Tibial nerve (tissue), 4 donors: ENCODE data around the gene KANK3. TPM values are rescaled to one million over a fixed set of nuclear protein-coding genes. Genes with fewer than 3 reads are reported as not detected.
A peak's percentile ranks its signal among the peaks of the same experiment; 100 is the strongest.
"Not testable (repeated sequence)": the region's sequence is repeated elsewhere in the genome, so short reads cannot be mapped to it uniquely, and the experiment has no call there.

Source experiments
- DNase-seq, 2 donors: peaks; one replicate each; pipeline ENCODE4 v3.0.0-alpha.2; 2019; ENCODE audit warnings: low spot score in 2 of 2
- H3K27ac ChIP-seq, 4 donors: fragments of 200-600 bp; sonication (generic) in 3 of 4; one replicate each; pipeline ENCODE4 v1.5.1; 2017 to 2019; ENCODE audit warnings: mild to moderate bottlenecking in 1 of 4
- H3K27me3 ChIP-seq, 2 donors: fragments of 200-600 bp; sonication (generic) in 1 of 2; one replicate each; pipeline versions ENCODE4 v1.5.1 to v1.6.0; 2017 to 2019
- H3K36me3 ChIP-seq, 3 donors: fragments of 200-600 bp; sonication (generic); one replicate each; pipeline ENCODE4 v1.5.1; 2018 to 2019
- H3K4me1 ChIP-seq, 4 donors: fragments of 200-600 bp; sonication (generic) in 3 of 4; one replicate each; pipeline ENCODE4 v1.5.1; 2017 to 2019
- H3K4me3 ChIP-seq, 4 donors: fragments of 200-600 bp; sonication (generic) in 3 of 4; one replicate each; pipeline ENCODE4 v1.5.1; 2017 to 2019; ENCODE audit warnings: mild to moderate bottlenecking in 1 of 4, moderate library complexity in 1 of 4
- H3K9me3 ChIP-seq, 4 donors: fragments of 200-600 bp; sonication (generic) in 3 of 4; one replicate each; pipeline ENCODE4 v1.5.1; 2017 to 2019
- CTCF ChIP-seq, 5 experiments: fragments of 200-600 bp in 3 of 5; fragments of 450-650 bp in 2 of 5; sonication (generic) in 3 of 5; IDR thresholded peaks; one replicate each; pipeline ENCODE4 v1.5.1; 2016 to 2019; ENCODE audit warnings: antibody characterized with exemption in 5 of 5, mild to moderate bottlenecking in 3 of 5, moderate library complexity in 2 of 5
- EP300 ChIP-seq, 2 donors: sonication (generic); formaldehyde crosslinking; IDR thresholded peaks; one replicate each; pipeline ENCODE4 v1.6.1; 2017; ENCODE audit warnings: antibody characterized with exemption in 2 of 2, mild to moderate bottlenecking in 1 of 2
- POLR2A ChIP-seq, 2 donors: fragments of 450-650 bp; IDR thresholded peaks; one replicate each; pipeline ENCODE4 v1.6.1; 2017; ENCODE audit warnings: antibody characterized with exemption in 2 of 2, mild to moderate bottlenecking in 2 of 2, moderate library complexity in 2 of 2
- WGBS, 2 donors: methylation state at CpG; one replicate each; pipeline ENCODE4 v1.1.5; 2018; 5-methylcytosine and 5-hydroxymethylcytosine counted together
- total RNA-seq, 4 donors: library from RNA; depleted of rRNA; stranded (reverse); fragments of >200 nt; gene quantifications; one replicate each; pipeline ENCODE4 v1.1.0, GENCODE V29; 2016

KANK3 gene
- total RNA-seq, 4 donors from 2014 or later, result 13.8 to 34.8 (median 20.1) TPM

DNA sequence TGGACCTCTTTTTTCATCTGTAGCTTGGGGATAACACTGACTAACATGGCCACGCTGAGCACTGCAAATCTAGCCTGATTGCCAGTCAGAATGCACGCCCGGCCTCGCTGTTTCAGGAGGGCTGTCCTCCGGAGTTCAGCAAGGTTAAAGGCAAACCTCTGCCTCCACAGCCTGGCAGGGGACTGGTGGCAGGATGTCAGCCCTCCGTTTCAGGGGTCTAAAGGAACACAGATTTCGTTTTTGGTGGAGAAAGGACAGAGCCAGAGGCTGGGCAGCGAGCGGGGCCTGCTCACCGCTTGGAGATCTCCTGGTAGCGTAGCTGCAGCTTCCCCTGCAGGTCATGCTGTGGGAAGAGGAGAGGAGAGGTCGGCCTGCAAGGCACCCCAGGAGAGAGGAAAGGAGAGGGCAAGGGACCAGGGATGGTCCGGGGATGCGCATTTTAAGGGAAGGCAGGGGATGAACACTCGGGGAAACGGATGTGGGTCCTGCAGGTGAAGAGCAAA lies 22.4 kb downstream of the KANK3 start:
- 0 to 3% methylated on average over 16 of the region's 16 CpGs for WGBS, 2 donors
- no peak for TF ChIP-seq EP300 (IDR thresholded peaks at IDR 0.05)
- no peak for TF ChIP-seq POLR2A (IDR thresholded peaks at IDR 0.05)
- TF ChIP-seq CTCF (IDR thresholded peaks at IDR 0.05), result no peak
- Histone ChIP-seq H3K4me1 (peaks cover 0 to 52% (median 21%) of the 10 kb centered on the region in 4 donors), H3K4me3 (peak overlapping the region; percentile 80 to 95 (median 88)), H3K27ac (peak overlapping the region; percentile 86 to 96 (median 94)), H3K27me3 (no peaks in the 10 kb centered on the region), H3K36me3 (peaks cover 0 to 50% (median 0%) of the 10 kb centered on the region in 3 donors), H3K9me3 (no peaks in the 10 kb centered on the region)
- DNase-seq, result no peak

DNA sequence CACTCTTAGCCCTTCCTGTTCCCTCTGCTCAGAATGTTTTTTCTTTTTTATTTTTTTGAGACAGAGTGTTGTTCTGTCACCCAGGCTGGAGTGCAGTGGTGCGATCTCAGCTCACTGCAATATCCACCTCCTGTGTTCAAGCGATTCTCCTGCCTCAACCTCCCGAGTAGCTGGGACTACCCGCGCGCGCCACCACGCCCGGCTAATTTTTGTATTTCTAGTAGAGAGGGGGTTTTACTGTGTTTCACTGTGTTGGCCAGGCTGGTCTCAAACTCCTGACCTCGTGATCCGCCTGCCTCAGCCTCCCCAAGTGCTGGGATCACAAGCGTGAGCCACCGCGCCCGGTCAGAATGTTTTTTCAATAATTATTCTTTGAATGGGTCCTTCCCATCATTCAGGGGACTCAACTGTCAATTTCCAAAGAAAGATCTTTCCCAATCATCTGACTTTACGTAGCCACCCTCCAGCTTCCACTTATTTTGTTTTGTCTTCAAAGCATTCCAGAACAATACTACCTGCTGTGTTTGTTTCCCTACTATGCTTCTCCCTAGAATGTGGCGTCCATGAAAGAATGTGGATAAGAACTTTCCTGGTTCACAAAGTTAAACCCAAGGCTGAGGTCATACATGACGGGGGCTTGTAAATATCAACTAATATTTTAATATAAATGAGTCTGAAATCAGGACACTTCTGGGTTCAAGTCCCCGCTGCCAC lies 23.1 kb downstream of the KANK3 start:
- WGBS, 2 donors, result 83 to 86% methylated on average over 19 of the region's 19 CpGs
- Histone ChIP-seq H3K27me3 (no peaks in the 10 kb centered on the region), H3K9me3 (no peaks in the 10 kb centered on the region), H3K36me3 (peaks cover 0 to 56% (median 6%) of the 10 kb centered on the region in 3 donors), H3K4me1 (peaks cover 0 to 51% (median 21%) of the 10 kb centered on the region in 4 donors), H3K27ac (peak overlapping the region; percentile 86 to 96 (median 94)), H3K4me3 (peak overlapping the region; percentile 80 to 95 (median 88))
- TF ChIP-seq POLR2A (IDR thresholded peaks at IDR 0.05), result no peak
- no peak for TF ChIP-seq CTCF (IDR thresholded peaks at IDR 0.05)
- TF ChIP-seq EP300 (IDR thresholded peaks at IDR 0.05), result no peak
- DNase-seq, result no peak

DNA sequence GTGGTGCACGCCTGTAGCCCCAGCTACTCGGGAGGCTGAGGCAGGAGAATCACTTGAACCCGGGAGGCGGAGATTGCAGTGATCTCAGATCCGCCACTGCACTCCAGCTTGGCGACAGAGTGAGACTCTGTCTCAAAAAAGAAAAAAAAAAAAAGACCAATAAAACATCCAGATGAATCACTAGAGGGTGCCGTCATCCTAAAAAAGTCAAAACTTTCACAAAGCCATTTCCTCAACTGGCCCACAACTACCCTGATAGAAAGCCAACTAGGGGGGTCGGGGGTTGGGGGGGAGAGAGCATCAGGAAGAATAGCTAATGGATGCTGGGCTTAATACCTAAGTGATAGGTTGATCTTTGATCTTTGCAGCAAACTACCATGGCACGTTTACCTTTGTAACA lies 24.2 kb downstream of the KANK3 start:
- Histone ChIP-seq H3K4me1 (peaks cover 0 to 40% (median 21%) of the 10 kb centered on the region in 4 donors), H3K36me3 (peaks cover 0 to 56% (median 7%) of the 10 kb centered on the region in 3 donors)
- WGBS, 2 donors, result 74 to 75% methylated on average over 9 of the region's 9 CpGs
- not testable (repeated sequence) for H3K27ac ChIP-seq, H3K4me3 ChIP-seq, H3K9me3 ChIP-seq, H3K27me3 ChIP-seq, DNase-seq

DNA sequence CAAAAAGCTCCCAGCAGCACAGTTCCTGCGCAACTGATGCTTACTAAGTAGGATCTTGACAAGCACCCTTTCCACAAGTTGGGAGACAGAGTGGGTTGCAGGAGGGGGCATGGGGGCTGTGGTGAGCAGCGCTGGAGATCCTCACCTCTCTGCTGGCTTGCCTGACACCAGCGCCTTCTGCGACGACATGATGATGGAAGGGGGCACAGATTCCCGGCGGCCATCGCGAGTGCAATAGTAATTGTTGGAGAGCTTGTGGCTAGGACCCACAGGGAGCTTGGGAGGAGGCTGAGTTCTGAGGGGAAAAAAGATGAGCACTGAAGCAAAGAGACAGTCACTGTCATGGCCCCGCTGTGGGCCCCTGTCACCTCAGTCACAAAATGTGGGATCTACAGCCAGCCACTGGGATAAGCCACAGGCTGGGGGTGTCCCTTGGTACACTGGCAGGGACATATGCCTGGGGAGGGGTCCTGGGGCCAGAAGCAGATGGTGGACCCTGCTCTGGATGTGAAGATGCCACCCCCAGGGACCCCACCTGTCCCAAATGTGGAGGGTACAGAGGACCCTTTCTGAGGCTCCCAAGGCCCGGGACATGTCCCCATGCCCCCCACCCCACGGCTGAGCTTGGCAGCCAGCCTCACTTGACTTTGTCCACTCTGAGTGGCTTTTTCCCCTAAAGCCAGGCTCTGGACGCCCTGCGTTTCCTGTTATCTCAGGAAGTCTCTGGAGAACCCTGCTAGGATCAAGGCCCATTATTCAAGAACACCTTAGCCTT lies 26.5 kb downstream of the KANK3 start:
- Histone ChIP-seq H3K9me3 (no peaks in the 10 kb centered on the region), H3K27me3 (no peaks in the 10 kb centered on the region), H3K4me1 (peaks cover 0 to 27% (median 8%) of the 10 kb centered on the region in 4 donors), H3K27ac (no peak overlapping the region), H3K4me3 (no peak overlapping the region), H3K36me3 (peaks cover 0 to 65% (median 17%) of the 10 kb centered on the region in 3 donors)
- no peak for DNase-seq
- 80 to 86% methylated on average over 14 of the region's 14 CpGs for WGBS, 2 donors
- TF ChIP-seq POLR2A (IDR thresholded peaks at IDR 0.05), result no peak
- TF ChIP-seq EP300 (IDR thresholded peaks at IDR 0.05), result no peak
- TF ChIP-seq CTCF (IDR thresholded peaks at IDR 0.05), result no peak

GRCh38 chr19:8314981-8315640 lies 28.0 kb downstream of the KANK3 start:
- not testable (repeated sequence) for H3K27ac ChIP-seq, H3K27me3 ChIP-seq, H3K9me3 ChIP-seq, DNase-seq, H3K4me3 ChIP-seq
- Histone ChIP-seq H3K4me1 (peaks cover 0 to 21% (median 3%) of the 10 kb centered on the region in 4 donors), H3K36me3 (peaks cover 0 to 80% (median 17%) of the 10 kb centered on the region in 3 donors)
- 83 to 90% methylated on average over 11 of the region's 11 CpGs for WGBS, 2 donors
